ENCODE data around the gene PDE8A. TPM values are rescaled to one million over a fixed set of nuclear protein-coding genes. Genes with fewer than 3 reads are reported as not detected.

Gene PDE8A
- total and polyA plus RNA-seq, 2 donors (not counting 3 experiments of a cell fraction or from before 2014, with no cell fraction given) = 21.3 to 45.7 TPM

- Histone ChIP-seq H4K20me1 (replicated peaks; ENCODE audit: control insufficient read depth, extremely low read depth, insufficient read depth, low read length) (no peaks in the 10 kb centered on the region), H2AFZ (ENCODE audit: low read depth, low read length) (no peak overlapping the region), H3K4me2 (ENCODE audit: insufficient read depth, low read length) (no peak overlapping the region), H3K27ac (ENCODE audit: insufficient read depth, low read depth, low read length) (no peak overlapping the region), H3K9ac (replicated peaks; ENCODE audit: extremely low read depth, insufficient read depth, low read length) (no peak overlapping the region), H3K79me2 (ENCODE audit: control insufficient read depth, insufficient read depth, low read length) (no peaks in the 10 kb centered on the region), H3K4me3 (replicated peaks in 1 of 3; ENCODE audit: insufficient read depth in 1 of 3, low read depth in 1 of 3, low read length in 3 of 3) (no peak overlapping the region), H3K9me3 (replicated peaks; ENCODE audit: control insufficient read depth, insufficient read depth, low read length) (no peaks in the 10 kb centered on the region), H3K9me1 (replicated peaks; ENCODE audit: control insufficient read depth, extremely low read depth, insufficient read depth, low read length) (no peaks in the 10 kb centered on the region), H3K27me3 (ENCODE audit: control insufficient read depth in 2 of 2, insufficient read depth in 2 of 2, low read length in 2 of 2) (no peaks in the 10 kb centered on the region), H3K36me3 (ENCODE audit: control insufficient read depth in 2 of 2, extremely low read depth in 1 of 2, insufficient read depth in 2 of 2, low read length in 2 of 2) (no peaks in the 10 kb centered on the region), H3K4me1 (ENCODE audit: control insufficient read depth, extremely low read depth, insufficient read depth, low read length) (peaks cover 21% of the 10 kb centered on the region)
- BruUV-seq (replicated peaks) = no TSS peak
- ChIA-PET CTCF (interaction anchor here (2.7 to 4.6 kb wide), 2 partner anchors 43 to 84 kb away, joined by 7 to 37 read pairs; no protein-coding TSS in a partner anchor), POLR2A (no interaction called here)
- FAIRE-seq (no peak), DNase-seq (ENCODE audit: low read depth, low spot score) (no peak)
- dilution Hi-C loops (cut with MboI; ENCODE audit: extremely low pct_ligation_motif_present, low sequenced_read_pairs) = loop anchor here (25.0 kb wide), 1 partner anchor 123 kb away; no protein-coding TSS in a partner anchor
- intact Hi-C loops (cut with micrococcal nuclease) = no loop called here
- no peak for TF ChIP-seq MAX (IDR thresholded peaks at IDR 0.05; ENCODE audit: insufficient read depth, insufficient read length)
- TF ChIP-seq EZH2 (IDR thresholded peaks at IDR 0.05; ENCODE audit: borderline replicate concordance, low read depth, low read length, severe bottlenecking) = no peak
- no peak for TF ChIP-seq JUN (IDR thresholded peaks at IDR 0.05; ENCODE audit: borderline replicate concordance, insufficient read depth, insufficient read length, low read depth)
- TF ChIP-seq FOS (IDR thresholded peaks at IDR 0.05; ENCODE audit: borderline replicate concordance, insufficient read depth, low read length) = no peak
- TF ChIP-seq POLR2AphosphoS5 (IDR thresholded peaks at IDR 0.05; ENCODE audit: insufficient read depth, low read depth, low read length) = no peak
- TF ChIP-seq GATA2 (IDR thresholded peaks at IDR 0.05; ENCODE audit: insufficient read depth, insufficient read length, low read depth, low read length) = no peak
- no peak for TF ChIP-seq POLR2A (IDR thresholded peaks at IDR 0.05; ENCODE audit: low read depth, low read length)
- TF ChIP-seq CTCF (IDR thresholded peaks at IDR 0.05; ENCODE audit: extremely low read depth in 1 of 2, insufficient read depth in 1 of 2, low read depth in 1 of 2, low read length in 2 of 2) = no peak
- TF ChIP-seq MYC (IDR thresholded peaks at IDR 0.05; ENCODE audit: low read depth, low read length) = no peak
These were observed 21.1 kb upstream of the PDE8A start for GRCh38 chr15:84960391-84961113.
